ENCODE data around the gene TADA1.

TADA1 gene, protein sequence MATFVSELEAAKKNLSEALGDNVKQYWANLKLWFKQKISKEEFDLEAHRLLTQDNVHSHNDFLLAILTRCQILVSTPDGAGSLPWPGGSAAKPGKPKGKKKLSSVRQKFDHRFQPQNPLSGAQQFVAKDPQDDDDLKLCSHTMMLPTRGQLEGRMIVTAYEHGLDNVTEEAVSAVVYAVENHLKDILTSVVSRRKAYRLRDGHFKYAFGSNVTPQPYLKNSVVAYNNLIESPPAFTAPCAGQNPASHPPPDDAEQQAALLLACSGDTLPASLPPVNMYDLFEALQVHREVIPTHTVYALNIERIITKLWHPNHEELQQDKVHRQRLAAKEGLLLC

DNA sequence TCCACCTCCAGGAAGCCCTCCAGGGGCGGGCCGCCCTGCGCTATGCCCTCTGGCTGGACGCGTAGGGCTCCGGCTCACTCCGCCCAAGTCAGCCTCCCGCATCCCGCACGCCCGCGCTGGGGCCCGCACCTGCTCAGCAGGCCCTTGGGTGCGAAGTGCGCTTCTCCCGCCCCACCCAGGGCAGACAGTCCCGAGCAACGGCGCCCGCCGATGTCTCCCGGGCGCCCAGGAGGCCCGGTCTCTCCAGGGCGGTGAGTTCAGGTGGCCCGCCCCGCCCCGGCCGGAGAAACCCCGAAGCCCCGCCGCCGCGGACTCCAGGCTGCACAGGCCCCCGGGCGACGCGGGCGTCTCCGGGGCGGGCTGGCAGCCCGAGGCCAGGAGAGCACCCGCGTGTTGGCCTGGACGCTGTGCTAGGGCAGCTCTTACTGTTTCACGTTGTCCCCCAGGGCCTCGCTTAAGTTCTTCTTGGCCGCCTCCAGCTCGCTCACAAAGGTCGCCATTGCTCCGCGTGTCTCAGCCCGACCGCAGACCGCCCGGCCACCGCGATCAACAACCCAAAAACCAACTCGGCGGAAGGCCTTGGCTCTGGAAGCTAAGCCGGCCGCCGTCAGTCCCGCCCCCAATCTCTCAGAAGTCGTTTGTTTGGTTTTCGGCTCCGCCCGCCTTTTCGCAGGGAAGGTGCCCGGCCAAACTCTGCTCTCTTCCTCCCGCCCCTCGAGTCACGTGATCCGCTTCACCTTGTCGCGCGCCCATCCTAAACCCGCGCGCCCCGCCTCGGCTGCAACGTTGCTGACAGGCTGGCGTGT, at the start of gene TADA1:
TADA1 (minus strand) TSS at position 531 of the 806 bp plus-strand sequence; CDS start at position 500, 31 bp downstream.
- peak; percentile 98 for DNase-seq

DNA sequence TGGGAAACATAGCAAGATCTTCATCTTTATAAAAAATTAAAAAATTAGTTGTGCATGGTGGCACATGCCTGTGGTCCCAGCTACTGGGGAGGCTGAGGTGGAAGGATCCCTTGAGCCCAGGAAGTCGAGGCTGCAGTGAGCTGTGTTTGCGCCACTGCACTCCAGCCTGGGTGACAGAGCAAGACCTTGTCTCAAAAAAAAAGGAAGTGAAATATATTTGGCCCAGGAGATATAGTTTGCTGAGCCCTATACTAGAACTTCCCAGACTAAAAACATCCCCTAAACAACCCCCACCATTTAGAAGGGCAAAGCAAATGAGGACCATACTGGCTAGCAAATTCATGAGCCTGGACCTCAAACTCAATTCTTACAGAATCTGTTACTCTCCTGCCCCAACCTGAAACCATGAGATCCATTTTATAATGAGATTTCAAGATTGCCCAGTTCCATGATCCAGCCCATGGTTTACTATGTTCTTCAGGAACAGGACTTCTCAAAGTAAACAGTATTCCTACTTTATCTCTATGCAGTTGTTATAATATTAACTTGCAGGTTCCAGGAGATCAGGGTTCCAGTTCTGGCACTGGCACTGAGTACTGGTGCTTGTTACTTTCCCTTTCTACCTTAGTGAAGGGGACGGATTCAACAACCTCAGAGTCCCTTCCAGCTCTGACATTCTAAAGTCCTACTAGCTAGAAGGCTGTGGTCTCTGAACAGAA, 48.9 kb upstream of the TADA1 start:
- DNase-seq: no peak

GRCh38 chr1:166920561-166921475, 44.8 kb upstream of the TADA1 start:
- DNase-seq: no peak

GRCh38 chr1:166918956-166919316, 42.9 kb upstream of the TADA1 start:
- no peak for DNase-seq

- DNase-seq: no peak
These were observed 42.3 kb upstream of the TADA1 start for GRCh38 chr1:166918088-166918955.

DNA sequence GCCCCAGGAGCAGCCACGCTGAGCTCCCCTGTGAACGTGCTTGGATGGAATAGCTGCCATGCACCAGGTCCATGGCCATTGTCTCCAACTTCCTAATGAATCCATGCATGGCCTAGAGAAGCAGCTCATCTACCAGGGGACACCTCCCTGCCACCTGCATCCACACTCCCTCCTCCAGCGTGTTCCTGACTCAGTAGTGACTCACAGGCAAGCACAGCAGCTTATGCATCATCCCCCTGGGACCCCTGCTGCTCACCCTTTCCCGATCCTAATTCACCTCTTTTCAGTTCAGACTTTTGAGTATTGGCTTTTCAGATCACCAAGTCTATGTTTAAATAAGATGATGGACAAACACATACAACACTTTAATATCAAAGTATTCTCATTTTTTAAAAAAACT, 39.9 kb upstream of the TADA1 start:
- DNase-seq: no peak

- no peak for DNase-seq
These were observed 39.0 kb upstream of the TADA1 start for GRCh38 chr1:166915042-166915441.

GRCh38 chr1:166914111-166914510, 38.0 kb upstream of the TADA1 start:
- DNase-seq: no peak

DNA sequence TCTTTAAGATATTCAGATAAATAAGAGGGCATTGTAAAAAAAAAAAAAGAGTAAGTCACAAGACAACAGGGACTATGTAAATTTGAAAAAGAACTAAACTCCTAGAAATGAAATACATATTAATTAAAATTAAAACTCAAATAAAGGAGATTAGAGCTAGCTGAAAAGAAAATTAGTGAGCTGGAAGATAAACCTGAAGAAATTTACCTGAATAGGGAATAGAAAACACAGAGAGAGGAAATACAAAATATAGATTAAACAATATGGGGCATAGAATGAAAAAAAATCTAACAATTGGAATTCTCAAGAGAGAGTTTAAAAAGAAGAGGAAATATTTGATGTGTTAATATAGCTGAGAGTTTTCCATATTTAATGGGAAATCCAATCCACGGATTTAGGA, 35.6 kb upstream of the TADA1 start:
- no peak for DNase-seq

DNA sequence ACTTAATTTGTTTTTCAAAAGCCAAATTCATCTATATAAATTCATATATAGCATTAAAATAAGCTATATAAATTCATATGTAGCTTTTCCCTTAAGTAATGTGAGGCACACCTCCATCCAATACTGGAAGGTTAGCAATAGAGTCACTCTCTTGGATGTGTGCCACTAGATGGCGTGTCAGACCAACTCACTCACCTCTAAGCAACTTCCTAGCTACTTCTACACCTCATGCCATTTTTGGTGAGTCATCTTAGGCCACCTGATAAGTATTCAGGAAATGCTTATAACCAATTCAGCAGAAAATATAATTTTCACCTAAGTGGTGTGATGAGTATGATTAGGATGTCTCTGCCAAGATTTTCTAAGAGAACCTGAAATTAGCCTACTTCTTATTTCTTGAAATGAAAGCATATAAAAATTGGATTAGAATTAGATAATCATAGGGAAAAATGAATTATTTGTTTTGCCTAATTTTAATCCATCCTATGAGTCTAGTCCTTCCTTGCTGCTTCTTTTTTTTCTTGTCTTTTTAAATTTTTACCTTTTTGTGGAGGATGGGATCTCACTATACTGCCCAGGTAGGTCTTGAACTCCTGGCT, 34.4 kb upstream of the TADA1 start:
- DNase-seq: peak; percentile 80

DNA sequence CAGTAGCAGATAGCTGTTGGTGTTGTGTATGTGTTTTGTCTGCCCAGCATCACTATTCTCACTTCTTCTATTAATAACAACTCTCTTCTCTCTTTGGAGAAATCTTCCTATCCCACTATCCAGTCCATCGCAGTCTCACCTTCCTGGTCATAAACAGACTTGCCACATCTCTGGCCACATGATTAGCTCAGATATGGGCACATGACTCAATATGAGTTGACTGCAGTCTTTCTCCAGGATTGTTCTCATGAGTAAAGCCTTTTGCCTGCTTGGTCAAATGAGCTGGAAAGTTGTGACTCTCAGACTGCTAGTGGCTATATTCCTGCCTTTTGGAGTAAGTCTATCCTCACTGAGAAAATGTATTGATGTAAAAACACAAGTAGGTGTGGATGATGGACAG, 32.9 kb upstream of the TADA1 start:
- DNase-seq: no peak

GRCh38 chr1:166907763-166908162, 31.7 kb upstream of the TADA1 start:
- no peak for DNase-seq

DNA sequence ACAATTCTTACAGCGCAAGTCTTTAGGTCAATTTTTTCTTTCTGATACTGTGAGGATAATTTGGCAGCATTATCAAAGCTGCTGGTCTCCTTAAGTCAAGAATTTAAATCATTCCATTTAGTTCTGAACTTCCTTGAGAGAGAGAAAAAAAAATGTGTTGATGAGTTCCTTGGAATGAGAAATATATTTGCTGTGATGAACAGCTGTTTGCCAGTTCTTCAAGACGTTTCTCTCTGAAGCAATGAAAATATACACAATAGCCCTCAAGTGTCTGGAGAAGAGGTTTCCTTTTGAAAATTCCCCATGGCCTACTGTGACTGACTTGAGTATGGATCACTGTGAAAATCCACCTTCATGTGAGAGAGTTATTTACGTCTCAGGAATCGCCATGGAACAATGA, 31.0 kb upstream of the TADA1 start:
- DNase-seq: no peak

DNA sequence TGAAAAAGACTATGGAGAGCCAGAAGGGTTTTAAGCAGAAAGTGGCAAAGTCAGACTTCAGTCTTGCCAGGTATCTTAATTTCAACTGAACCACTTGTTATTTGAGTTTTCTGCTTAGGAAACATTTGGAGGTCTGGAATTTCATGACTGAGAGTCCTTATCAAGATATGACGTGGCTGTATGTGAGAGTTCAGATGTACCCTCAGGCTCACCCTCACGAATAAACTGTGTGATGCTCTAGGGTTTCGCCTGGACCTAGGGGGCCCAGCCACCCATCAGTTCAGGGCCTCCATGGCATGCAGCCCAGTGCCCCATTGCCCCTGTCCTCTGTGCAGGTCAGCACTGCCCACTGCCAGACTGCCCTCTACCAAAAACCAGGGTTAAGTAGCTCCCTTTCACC, 30.6 kb upstream of the TADA1 start:
- no peak for DNase-seq

DNA sequence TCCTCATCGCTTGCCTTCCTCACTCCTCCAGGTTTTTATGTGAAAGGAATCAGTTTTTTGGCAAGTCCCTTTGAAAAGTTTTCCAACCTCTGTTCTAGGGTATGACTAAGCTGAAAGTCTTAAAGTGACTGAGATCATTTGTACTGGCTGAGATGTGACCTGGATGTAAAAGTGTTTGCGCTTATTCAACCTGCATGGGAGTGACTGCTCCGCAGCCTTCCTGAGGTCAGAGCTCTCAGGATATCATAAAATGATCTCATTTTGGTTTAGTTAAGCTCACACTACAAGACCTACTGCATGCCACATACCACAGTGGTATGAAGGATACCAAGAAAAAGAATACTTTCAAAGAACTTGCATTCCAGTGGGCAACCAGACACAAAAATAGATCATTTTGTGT, 29.8 kb upstream of the TADA1 start:
- DNase-seq: no peak

DNA sequence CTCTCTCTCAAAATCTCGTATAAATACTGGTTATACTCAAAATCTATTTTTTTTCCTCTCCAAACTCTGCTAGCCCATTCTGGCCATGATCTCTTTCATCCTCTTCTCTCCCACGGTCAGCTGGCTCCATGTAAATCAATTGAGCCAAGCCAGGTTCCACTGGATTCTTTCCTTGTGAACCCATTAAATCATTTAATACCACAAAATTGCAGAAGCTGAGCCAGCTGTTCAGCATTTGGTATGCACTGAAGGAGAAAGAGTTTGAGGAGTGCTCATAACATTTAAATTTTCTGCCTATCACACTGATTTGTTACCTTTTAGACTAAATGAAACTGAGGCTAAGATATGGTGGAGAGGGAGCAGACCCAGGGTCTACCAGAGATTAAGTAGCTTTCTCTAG, 29.1 kb upstream of the TADA1 start:
- no peak for DNase-seq

- no peak for DNase-seq
These were observed 27.2 kb upstream of the TADA1 start for GRCh38 chr1:166903232-166903631.

GRCh38 chr1:166902279-166902678, 26.2 kb upstream of the TADA1 start:
- no peak for DNase-seq

DNA sequence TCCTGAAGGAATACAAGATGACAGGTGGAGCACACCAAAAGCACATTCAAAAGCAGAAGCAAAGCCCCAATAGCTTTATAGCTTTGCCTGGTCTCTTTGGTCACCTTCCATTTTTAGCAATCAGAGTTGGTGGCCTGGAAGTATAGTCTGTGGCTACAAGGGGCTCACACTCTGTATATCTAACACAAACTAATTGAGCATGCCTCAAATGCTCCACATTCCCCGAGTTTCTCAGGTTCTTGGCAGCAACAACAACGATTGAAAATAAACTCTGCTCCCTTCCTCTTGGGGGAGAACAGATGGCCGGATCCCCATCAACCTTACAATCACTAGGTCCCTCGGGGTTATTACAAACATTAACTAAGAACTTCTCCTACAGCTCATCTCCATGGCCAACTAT, 24.9 kb upstream of the TADA1 start:
- no peak for DNase-seq

GRCh38 chr1:166899769-166900168, 23.7 kb upstream of the TADA1 start:
- DNase-seq: no peak

- DNase-seq: no peak
These were observed 19.7 kb upstream of the TADA1 start for GRCh38 chr1:166895766-166896165.

All from stimulated activated CD8-positive, alpha-beta memory T cell treated with anti-CD3 and anti-CD28 coated beads, Interleukin-4, amount 100 ng/mL, for 48 hours (primary cell).